ENCODE measurements around the gene CPEB3.
A peak's percentile ranks its signal among the peaks of the same experiment; 100 is the strongest.

DNA sequence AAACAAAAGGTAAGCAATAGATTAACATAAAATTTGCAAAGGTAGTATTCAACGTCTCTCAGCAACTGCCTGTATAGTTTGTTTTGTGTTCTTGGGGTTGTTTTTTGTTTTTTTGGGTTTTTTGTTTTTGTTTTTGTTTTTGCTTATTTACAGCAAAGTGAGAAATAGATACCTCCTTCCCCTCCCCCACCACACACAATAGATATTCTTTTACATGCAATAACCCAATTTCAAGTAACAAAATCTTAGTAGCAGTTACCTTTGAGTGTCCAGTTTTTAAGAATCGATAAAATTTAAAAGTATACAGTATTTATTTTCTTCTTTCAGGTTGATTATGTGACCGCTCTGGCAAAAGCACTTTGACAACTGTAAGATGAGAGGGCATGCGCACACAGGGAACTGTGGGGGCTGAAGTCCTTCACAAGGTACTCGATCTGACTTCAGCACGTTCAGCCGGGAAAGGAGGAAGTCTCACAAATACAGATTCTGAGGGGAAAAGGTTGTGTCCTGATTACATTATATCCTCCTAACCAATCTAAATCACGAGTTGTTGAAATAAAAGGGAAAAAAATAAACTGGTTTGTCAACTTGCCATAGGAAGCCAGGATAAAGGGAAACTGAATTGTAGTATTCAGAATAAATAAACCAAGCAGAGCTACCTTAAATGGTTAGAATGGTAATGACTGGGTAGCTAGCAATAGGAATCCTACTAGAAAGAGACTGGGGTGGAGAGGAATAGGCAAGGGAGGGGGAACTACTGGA lies 47.8 kb downstream of the CPEB3 start:
- TF ChIP-seq, protein P1, sequence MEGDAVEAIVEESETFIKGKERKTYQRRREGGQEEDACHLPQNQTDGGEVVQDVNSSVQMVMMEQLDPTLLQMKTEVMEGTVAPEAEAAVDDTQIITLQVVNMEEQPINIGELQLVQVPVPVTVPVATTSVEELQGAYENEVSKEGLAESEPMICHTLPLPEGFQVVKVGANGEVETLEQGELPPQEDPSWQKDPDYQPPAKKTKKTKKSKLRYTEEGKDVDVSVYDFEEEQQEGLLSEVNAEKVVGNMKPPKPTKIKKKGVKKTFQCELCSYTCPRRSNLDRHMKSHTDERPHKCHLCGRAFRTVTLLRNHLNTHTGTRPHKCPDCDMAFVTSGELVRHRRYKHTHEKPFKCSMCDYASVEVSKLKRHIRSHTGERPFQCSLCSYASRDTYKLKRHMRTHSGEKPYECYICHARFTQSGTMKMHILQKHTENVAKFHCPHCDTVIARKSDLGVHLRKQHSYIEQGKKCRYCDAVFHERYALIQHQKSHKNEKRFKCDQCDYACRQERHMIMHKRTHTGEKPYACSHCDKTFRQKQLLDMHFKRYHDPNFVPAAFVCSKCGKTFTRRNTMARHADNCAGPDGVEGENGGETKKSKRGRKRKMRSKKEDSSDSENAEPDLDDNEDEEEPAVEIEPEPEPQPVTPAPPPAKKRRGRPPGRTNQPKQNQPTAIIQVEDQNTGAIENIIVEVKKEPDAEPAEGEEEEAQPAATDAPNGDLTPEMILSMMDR (IDR thresholded peaks at IDR 0.05) = no peak
- peak in 1 of 2 donors; percentile 29 for TF ChIP-seq POLR2A (IDR thresholded peaks at IDR 0.05)

All from thyroid gland (tissue), 4 donors.